A549 treated with CORT108297 at 1 μM for 4 hours (cell line): ENCODE measurements around the gene PAK4. TPM values are rescaled to one million over a fixed set of nuclear protein-coding genes. Genes with fewer than 3 reads are reported as not detected.

Experiments used
- total RNA-seq: library from RNA; stranded (reverse); fragments of 200-300 nt; extraction: Qiagen RNA extraction; gene quantifications from 5 replicates; pipeline ENCODE4 v1.2.3, GENCODE V29; 2022

Gene PAK4
- total RNA-seq = 93.1 to 128 TPM (median 124 TPM) in 5 replicates

GRCh38 chr19:39125554-39126311 is at the start of gene PAK4:
Gene PAK4 (plus strand): TSS chr19:39125786. CDS start chr19:39169554, 43,768 bp downstream.

DNA sequence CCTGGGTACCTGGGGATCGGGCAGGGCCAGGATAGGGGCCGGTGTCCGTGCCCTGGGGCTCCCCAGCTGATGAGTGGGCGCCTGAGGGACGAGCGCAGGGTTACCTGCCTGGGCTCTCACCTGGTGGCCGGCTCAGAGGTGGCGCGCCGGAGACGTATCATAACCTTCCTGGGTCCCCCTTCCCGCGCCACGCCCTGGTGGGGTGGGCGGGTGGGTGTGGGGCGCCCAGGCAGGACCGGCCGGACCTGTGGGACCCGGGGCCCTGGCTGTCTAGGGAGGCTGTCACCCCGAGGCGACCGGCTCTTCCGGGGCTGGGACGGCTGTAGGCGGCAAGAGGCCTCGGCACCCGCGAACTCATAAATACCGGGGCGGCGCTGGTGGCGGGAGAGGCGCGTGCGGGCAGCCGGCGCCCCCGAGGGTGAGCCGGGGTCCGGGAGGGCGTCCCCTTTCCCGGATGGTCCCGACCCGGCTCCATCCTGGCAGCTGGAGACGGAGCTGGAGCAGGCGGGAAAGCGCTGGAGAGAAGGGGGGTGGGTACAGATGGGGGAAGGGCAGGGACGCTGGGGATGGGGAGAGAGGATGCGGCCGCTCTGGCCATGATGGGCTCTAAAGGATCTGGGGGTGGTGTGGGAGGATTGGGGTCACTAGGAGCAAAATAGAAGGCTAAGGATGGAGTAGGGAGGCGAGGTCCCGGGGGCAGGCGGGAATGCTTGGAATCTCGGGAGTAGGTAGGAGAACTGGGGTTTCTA is 41.4 kb upstream of the PAK4 start, which contains the start of gene ACP7:
Gene ACP7 (plus strand): TSS at position 386 of the 749 bp plus-strand sequence. CDS start 902 bp downstream, outside the sequence.

DNA sequence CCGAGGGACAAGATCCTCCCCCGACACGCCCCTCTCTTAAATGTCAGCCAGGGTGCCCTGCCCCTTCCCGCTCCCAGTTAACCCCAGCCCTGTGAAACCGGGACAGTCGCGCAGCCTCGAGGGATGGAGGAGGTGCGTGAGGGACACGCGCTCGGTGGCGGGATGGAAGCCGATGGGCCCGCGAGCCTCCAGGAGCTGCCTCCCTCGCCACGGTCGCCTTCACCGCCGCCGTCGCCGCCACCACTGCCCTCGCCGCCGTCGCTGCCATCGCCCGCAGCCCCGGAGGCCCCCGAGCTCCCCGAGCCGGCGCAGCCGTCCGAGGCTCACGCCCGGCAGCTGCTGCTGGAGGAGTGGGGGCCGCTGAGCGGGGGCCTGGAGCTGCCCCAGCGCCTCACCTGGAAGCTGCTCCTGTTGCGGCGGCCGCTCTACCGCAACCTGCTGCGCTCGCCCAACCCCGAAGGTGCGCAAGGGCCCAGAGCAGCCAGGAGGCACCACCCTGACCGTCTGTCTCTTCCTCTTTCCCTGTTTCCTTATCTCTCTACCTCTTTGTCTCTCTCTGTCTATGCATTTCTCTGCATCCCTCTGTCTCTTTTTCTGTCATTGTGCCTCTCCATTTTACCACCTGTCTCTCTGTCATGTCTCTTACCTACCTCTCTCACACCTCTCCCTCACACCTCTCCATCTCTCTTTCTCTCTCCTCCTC is 71.4 kb downstream of the PAK4 start, which contains the start of gene NCCRP1:
Gene NCCRP1 (plus strand): TSS at position 105 of the 703 bp plus-strand sequence. CDS start 19 bp downstream, at position 124.

GRCh38 chr19:39203372-39204341 is 78.1 kb downstream of the PAK4 start, which contains the start of gene SYCN:
Gene SYCN (minus strand): TSS chr19:39204263. CDS start chr19:39204254, 9 bp downstream.

Other genes with a start within 250 kb of the PAK4 start
- 2.2 to 3.1 TPM (median 2.8 TPM) in 5 replicates for gene RINL, start 247.5 kb upstream of the PAK4 start, total RNA-seq
- 34.1 to 39.6 TPM (median 36.7 TPM) in 5 replicates for gene SIRT2, start 226.2 kb upstream of the PAK4 start, total RNA-seq
- 64.4 to 131 TPM (median 110 TPM) in 5 replicates for gene NFKBIB, start 225.8 kb upstream of the PAK4 start, total RNA-seq
- 0.45 to 1.2 TPM (median 0.98 TPM) in 5 replicates for gene CCER2, start 213.6 kb upstream of the PAK4 start, total RNA-seq
- gene SARS2, start 195.0 kb upstream of the PAK4 start, total RNA-seq = 46.2 to 64.3 TPM (median 58.8 TPM) in 5 replicates
- gene MRPS12, start 194.8 kb upstream of the PAK4 start, total RNA-seq = 209 to 341 TPM (median 295 TPM) in 5 replicates
- 66.9 to 93.7 TPM (median 87.1 TPM) in 5 replicates for gene FBXO17, start 150.0 kb upstream of the PAK4 start, total RNA-seq
- gene FBXO27, start 93.2 kb upstream of the PAK4 start, total RNA-seq = 4.0 to 5.8 TPM (median 5.2 TPM) in 5 replicates
- gene ACP7, start 41.4 kb upstream of the PAK4 start, total RNA-seq = 0.12 to 0.22 TPM (median 0.14 TPM) in 5 replicates
- gene NCCRP1, start 71.2 kb downstream of the PAK4 start, total RNA-seq = 1.1 to 2.1 TPM (median 1.7 TPM) in 5 replicates
- not detected in 5 replicates for gene SYCN, start 78.5 kb downstream of the PAK4 start, total RNA-seq
- not detected in 5 replicates for gene IFNL3, start 119.2 kb downstream of the PAK4 start, total RNA-seq
- gene IFNL4, start 123.1 kb downstream of the PAK4 start, total RNA-seq = not detected in 5 replicates
- gene IFNL2, start 142.6 kb downstream of the PAK4 start, total RNA-seq = 0.12 TPM in 1 of 5 replicates, not detected in the others
- 0.15 to 0.42 TPM (median 0.32 TPM) in 4 of 5 replicates, not detected in the other for gene IFNL1, start 170.6 kb downstream of the PAK4 start, total RNA-seq
- gene LRFN1, start 195.1 kb downstream of the PAK4 start, total RNA-seq = 7.9 to 13.4 TPM (median 12.3 TPM) in 5 replicates
- gene GMFG, start 210.3 kb downstream of the PAK4 start, total RNA-seq = 0.21 to 0.48 TPM (median 0.39 TPM) in 4 of 5 replicates, not detected in the other
- 121 to 183 TPM (median 177 TPM) in 5 replicates for gene SAMD4B, start 216.6 kb downstream of the PAK4 start, total RNA-seq